Natural killer cell (primary cell): ENCODE measurements around the gene ITGA2. TPM values are rescaled to one million over a fixed set of nuclear protein-coding genes. Genes with fewer than 3 reads are reported as not detected.

Experiments used
- ATAC-seq, 3 donors: fragments of 150-1000 bp in 2 of 3; fragments of 200-7000 bp in 1 of 3; cut with Tn5 transposase; 1 replicate in 1 of 3; 2 replicates in 2 of 3; pipeline ENCODE4 v1.10.0; 2021; ENCODE audit warnings: mild to moderate bottlenecking in 2 of 3, moderate library complexity in 2 of 3
- DNase-seq, 2 donors: peaks; one replicate each; pipeline versions ENCODE4 v3.0.0 to v3.0.0-alpha.2; 2013 to 2021; ENCODE audit warnings: mixed read lengths in 1 of 2
- H3K27ac ChIP-seq: one replicate; pipeline ENCODE4 v1.5.1; 2013; ENCODE audit warnings: mild to moderate bottlenecking, low read length
- H3K27me3 ChIP-seq: one replicate; pipeline ENCODE4 v1.6.1; 2013; ENCODE audit warnings: low read length; ENCODE audit not compliant: control insufficient read depth, insufficient read depth
- H3K36me3 ChIP-seq: one replicate; pipeline ENCODE4 v1.6.1; 2013; ENCODE audit warnings: low read length; ENCODE audit not compliant: control insufficient read depth, insufficient read depth
- H3K4me1 ChIP-seq: one replicate; pipeline ENCODE4 v1.6.1; 2013; ENCODE audit warnings: low read length; ENCODE audit not compliant: control insufficient read depth, insufficient read depth
- H3K4me3 ChIP-seq: one replicate; pipeline ENCODE4 v1.5.1; 2013; ENCODE audit warnings: low read length
- H3K9me3 ChIP-seq: one replicate; pipeline ENCODE4 v1.6.1; 2013; ENCODE audit warnings: low read length; ENCODE audit not compliant: control insufficient read depth, insufficient read depth
- H3K27ac Mint-ChIP-seq, 2 donors: one replicate each; pipeline ENCODE4 v1.8.0; 2022; ENCODE audit warnings: mild to moderate bottlenecking in 2 of 2, mixed read lengths in 2 of 2, moderate library complexity in 1 of 2
- H3K27me3 Mint-ChIP-seq, 2 donors: one replicate each; pipeline ENCODE4 v1.8.0; 2022; ENCODE audit warnings: low read depth in 2 of 2, mixed read lengths in 2 of 2
- H3K36me3 Mint-ChIP-seq: one replicate; pipeline ENCODE4 v1.8.0; 2022; ENCODE audit warnings: mixed read lengths
- H3K4me1 Mint-ChIP-seq, 2 donors: one replicate each; pipeline ENCODE4 v1.8.0; 2022; ENCODE audit warnings: mixed read lengths in 2 of 2
- H3K4me3 Mint-ChIP-seq: one replicate; pipeline ENCODE4 v1.8.0; 2022; ENCODE audit warnings: mild to moderate bottlenecking, moderate library complexity, mixed read lengths
- H3K9me3 Mint-ChIP-seq, 2 donors: one replicate each; pipeline ENCODE4 v1.8.0; 2022; ENCODE audit warnings: mixed read lengths in 2 of 2
- CTCF ChIP-seq: fragments of 200-600 bp; IDR thresholded peaks from one replicate; pipeline ENCODE4 v1.8.0; 2022; ENCODE audit warnings: antibody characterized with exemption
- WGBS: methylation state at CpG from one replicate; pipeline ENCODE4 v1.1.7; 2013; ENCODE audit warnings: missing lambda C conversion rate; ENCODE audit not compliant: insufficient coverage; 5-methylcytosine and 5-hydroxymethylcytosine counted together
- intact Hi-C: fragments of 100-400 bp; cut with micrococcal nuclease; formaldehyde crosslinking; loops from one replicate; pipeline ENCODE4 v1.14.2; 2022
- total RNA-seq, 4 donors: library from RNA; stranded (reverse); fragments of 120-200 nt in 1 of 4; gene quantifications; one replicate each; pipeline versions ENCODE4 v1.2.3 to v1.2.4, GENCODE V29; 2013 to 2022

Gene ITGA2
- total RNA-seq, 3 donors from 2014 or later (not counting 1 experiment from before 2014, with no cell fraction given): 0.11 to 0.26 (median 0.20) TPM

GRCh38 chr5:53048248-53048647 lies 59.1 kb downstream of the ITGA2 start:
- TF ChIP-seq CTCF: no peak
- H3K36me3 Mint-ChIP-seq: no peaks in the 10 kb centered on the region
- H3K4me1 Mint-ChIP-seq: no peaks in the 10 kb centered on the region
- no peaks in the 10 kb centered on the region for H3K27me3 ChIP-seq
- no peak overlapping the region for H3K27ac Mint-ChIP-seq
- H3K36me3 ChIP-seq: no peaks in the 10 kb centered on the region
- intact Hi-C loops: no loop called here
- peaks cover 3 to 6% of the 10 kb centered on the region in 2 donors for H3K27me3 Mint-ChIP-seq
- DNase-seq (no peak), ATAC-seq (no peak)
- no peak overlapping the region for H3K27ac ChIP-seq
- H3K9me3 ChIP-seq: no peaks in the 10 kb centered on the region
- no peaks in the 10 kb centered on the region for H3K4me1 ChIP-seq
- 86% methylated on average over 2 of the region's 2 CpGs for WGBS
- no peak overlapping the region for H3K4me3 Mint-ChIP-seq
- H3K4me3 ChIP-seq: no peak overlapping the region
- no peaks in the 10 kb centered on the region for H3K9me3 Mint-ChIP-seq

- Mint-ChIP-seq H3K27ac (no peak overlapping the region), H3K4me1 (no peaks in the 10 kb centered on the region), H3K9me3 (no peaks in the 10 kb centered on the region), H3K36me3 (no peaks in the 10 kb centered on the region), H3K4me3 (no peak overlapping the region), H3K27me3 (peaks cover 6% of the 10 kb centered on the region in 2 donors)
- no peak overlapping the region for H3K27ac ChIP-seq
- H3K4me3 ChIP-seq: no peak overlapping the region
- H3K27me3 ChIP-seq: no peaks in the 10 kb centered on the region
- WGBS: 81% methylated on average over 2 of the region's 2 CpGs
- ATAC-seq (no peak), DNase-seq (no peak)
- TF ChIP-seq CTCF: no peak
- H3K36me3 ChIP-seq: no peaks in the 10 kb centered on the region
- intact Hi-C loops: no loop called here
- H3K4me1 ChIP-seq: no peaks in the 10 kb centered on the region
- H3K9me3 ChIP-seq: no peaks in the 10 kb centered on the region
These were observed 63.3 kb downstream of the ITGA2 start for GRCh38 chr5:53052499-53052898.

GRCh38 chr5:53053364-53053763 lies 64.2 kb downstream of the ITGA2 start:
- WGBS: 89% methylated on average over 4 of the region's 4 CpGs
- no peaks in the 10 kb centered on the region for H3K9me3 Mint-ChIP-seq
- no peak overlapping the region for H3K27ac Mint-ChIP-seq
- H3K4me1 ChIP-seq: no peaks in the 10 kb centered on the region
- ATAC-seq: no peak
- DNase-seq: no peak
- intact Hi-C loops: no loop called here
- no peaks in the 10 kb centered on the region for H3K27me3 ChIP-seq
- no peaks in the 10 kb centered on the region for H3K9me3 ChIP-seq
- no peak overlapping the region for H3K4me3 ChIP-seq
- no peaks in the 10 kb centered on the region for H3K36me3 Mint-ChIP-seq
- no peak for TF ChIP-seq CTCF
- no peaks in the 10 kb centered on the region for H3K4me1 Mint-ChIP-seq
- H3K4me3 Mint-ChIP-seq: no peak overlapping the region
- no peaks in the 10 kb centered on the region for H3K36me3 ChIP-seq
- peaks cover 9 to 11% of the 10 kb centered on the region in 2 donors for H3K27me3 Mint-ChIP-seq
- no peak overlapping the region for H3K27ac ChIP-seq

GRCh38 chr5:53055365-53055764 lies 66.2 kb downstream of the ITGA2 start:
- Histone ChIP-seq H3K36me3 (no peaks in the 10 kb centered on the region), H3K27me3 (no peaks in the 10 kb centered on the region), H3K4me3 (no peak overlapping the region), H3K9me3 (no peaks in the 10 kb centered on the region), H3K4me1 (no peaks in the 10 kb centered on the region), H3K27ac (no peak overlapping the region)
- intact Hi-C loops: no loop called here
- H3K9me3 Mint-ChIP-seq: no peaks in the 10 kb centered on the region
- no peak for ATAC-seq
- WGBS: 77% methylated on average over 4 of the region's 5 CpGs
- peaks cover 13 to 29% of the 10 kb centered on the region in 2 donors for H3K27me3 Mint-ChIP-seq
- H3K36me3 Mint-ChIP-seq: no peaks in the 10 kb centered on the region
- no peak for TF ChIP-seq CTCF
- no peak for DNase-seq
- H3K4me1 Mint-ChIP-seq: no peaks in the 10 kb centered on the region
- no peak overlapping the region for H3K27ac Mint-ChIP-seq
- H3K4me3 Mint-ChIP-seq: no peak overlapping the region
